K562 (cell line): ENCODE measurements around the gene TTC23L. TPM values are rescaled to one million over a fixed set of nuclear protein-coding genes. Genes with fewer than 3 reads are reported as not detected.

Experiments
- ARID1B ChIP-seq: fragments of 450-650 bp; IDR thresholded peaks from 2 replicates; pipeline ENCODE4 v1.6.1; 2016; ENCODE audit warnings: antibody characterized with exemption, mild to moderate bottlenecking, inconsistent platforms
- CCNT2 ChIP-seq: IDR thresholded peaks from 2 replicates; pipeline ENCODE4 v1.6.1; 2011; ENCODE audit warnings: borderline replicate concordance, low read depth, mild to moderate bottlenecking, moderate library complexity, mixed read lengths, low read length; ENCODE audit not compliant: insufficient read length; ENCODE audit errors: extremely low read depth
- CHD4 ChIP-seq: fragments of 200-600 bp; sonication (generic); IDR thresholded peaks from 3 replicates; pipeline ENCODE4 v1.6.1; 2012; ENCODE audit warnings: low read depth, mild to moderate bottlenecking, mixed read lengths, low read length, inconsistent platforms; ENCODE audit not compliant: insufficient read depth, insufficient replicate concordance, poor library complexity, severe bottlenecking
- E4F1 ChIP-seq: fragments of 250-450 bp; sonication (Bioruptor Pico); IDR thresholded peaks from 2 replicates; pipeline ENCODE4 v1.5.0; 2021; ENCODE audit warnings: mild to moderate bottlenecking, borderline replicate concordance
- ELK1 ChIP-seq: sonication (generic); formaldehyde crosslinking; IDR thresholded peaks from 2 replicates; pipeline ENCODE4 v1.8.1; 2022; ENCODE audit warnings: missing genetic modification reagents
- GTF3C2 ChIP-seq: IDR thresholded peaks from 3 replicates; pipeline ENCODE4 v1.6.1; 2011; ENCODE audit warnings: borderline replicate concordance, mild to moderate bottlenecking, moderate library complexity; ENCODE audit not compliant: insufficient read length; ENCODE audit errors: extremely low read depth
- KLF13 ChIP-seq: fragments of 450-650 bp; IDR thresholded peaks from 2 replicates; pipeline ENCODE4 v1.6.1; 2016; ENCODE audit warnings: missing genetic modification characterization, low read depth, mild to moderate bottlenecking, missing compliant biosample characterization, moderate library complexity, borderline replicate concordance
- MCM7 ChIP-seq, 2 experiments: fragments of 450-650 bp; IDR thresholded peaks; 2 replicates each; pipeline ENCODE4 v1.6.1; 2016 to 2018
- TEAD4 ChIP-seq, 2 experiments: sonication (generic) in 1 of 2; formaldehyde crosslinking in 1 of 2; IDR thresholded peaks; 2 replicates each; pipeline versions ENCODE4 v1.6.1 to v1.8.0; 2012 to 2022; ENCODE audit warnings: borderline replicate concordance in 1 of 2, inconsistent platforms in 1 of 2, low read length in 1 of 2, mild to moderate bottlenecking in 1 of 2, missing genetic modification reagents in 1 of 2
- polyA plus RNA-seq, 8 experiments: library from polyadenylated mRNA; depleted of rRNA in 4 of 8; stranded (reverse) in 5 of 8; unstranded in 3 of 8; fragments of >200 nt; fragmentation: Nextera tagmentation in 2 of 8; fragmentation: Illumina TruSeq in 1 of 8; extraction: Ambion mirVana in 2 of 8; extraction: Trizol in 1 of 8; gene quantifications; 2 replicates each; pipeline versions ENCODE4 v1.2.1 to v1.2.3, GENCODE V29; 2011 to 2014; ENCODE audit warnings: inconsistent platforms in 1 of 8, missing spikeins in 1 of 8
- total RNA-seq, 7 experiments: library from RNA; depleted of rRNA in 6 of 7; stranded (reverse); fragments of >200 nt in 6 of 7; fragmentation: Illumina TruSeq in 2 of 7; extraction: Trizol in 2 of 7; gene quantifications; 2 replicates each; pipeline versions ENCODE4 v1.2.1 to v1.2.3, GENCODE V29; 2011 to 2021; ENCODE audit warnings: low replicate concordance in 1 of 7

TTC23L gene
- total and polyA plus RNA-seq, 9 of the 15 experiments (the other 6 are each of a cell fraction or from before 2014, with no cell fraction given) = 0.03 to 0.32 (median 0.14) TPM; not detected in 2

GRCh38 chr5:34895641-34896419 is 56.9 kb downstream of the TTC23L start (continued):
- TF ChIP-seq ELK1 (CRISPR knock-in tag) (no peak), ARID1B (peak; percentile 76), MCM7 (IDR thresholded peaks at IDR 0.05) (no peak), CCNT2 (no peak), E4F1 (CRISPR knock-in tag) (no peak), TEAD4 (IDR thresholded peaks at IDR 0.05; ENCODE audit: low read length) (peak; percentile 69), TEAD4 (CRISPR knock-in tag; IDR thresholded peaks at IDR 0.05; ENCODE audit: borderline replicate concordance) (no peak), CHD4 (no peak), GTF3C2 (no peak), KLF13 (tag) (peak; percentile 72; the same call in 1 of the 2 replicates)
